ENCODE data around the gene STEAP3. TPM values are rescaled to one million over a fixed set of nuclear protein-coding genes. Genes with fewer than 3 reads are reported as not detected.

Gene STEAP3
- total RNA-seq = 10 to 100 TPM; 26.6 to 52.2 TPM

- Histone ChIP-seq H3K9me3 (no peaks in the 10 kb centered on the region), H3K27ac (peak within 1 kb of the TSS; percentile 50), H3K36me3 (no peaks in the 10 kb centered on the region), H3K27me3 (no peaks in the 10 kb centered on the region), H3K4me3 (peak within 1 kb of the TSS; percentile 61), H3K4me1 (peaks cover 4% of the 10 kb centered on the region), H3K9ac (ENCODE audit: low read depth in 2 of 2, low read length in 2 of 2) (peak within 1 kb of the TSS; percentile 66 to 69)
- intact Hi-C loops (cut with DNase I) = no loop called here
- TF ChIP-seq CTCF (IDR thresholded peaks at IDR 0.05) = no peak
- peak; percentile 84 for DNase-seq
These were observed at the start of gene STEAP3 for GRCh38 chr2:119223521-119224390. STEAP3 (plus strand) TSS chr2:119223834; CDS start chr2:119231013, 7,179 bp downstream.

GRCh38 chr2:119174216-119174992 lies 49.2 kb upstream of the STEAP3 start:
- no peaks in the 10 kb centered on the region for H3K36me3 ChIP-seq
- intact Hi-C loops (cut with DNase I) = loop anchor here (2.0 kb wide), 1 partner anchor 294 kb away; no protein-coding TSS in a partner anchor
- H3K9me3 ChIP-seq = no peaks in the 10 kb centered on the region
- no peaks in the 10 kb centered on the region for H3K4me1 ChIP-seq
- H3K4me3 ChIP-seq = no peak overlapping the region
- H3K9ac ChIP-seq (ENCODE audit: low read depth in 2 of 2, low read length in 2 of 2) = no peak overlapping the region
- TF ChIP-seq CTCF (IDR thresholded peaks at IDR 0.05) = peak; percentile 69
- no peaks in the 10 kb centered on the region for H3K27me3 ChIP-seq
- no peak overlapping the region for H3K27ac ChIP-seq
- DNase-seq = peak; percentile 51

- H3K27me3 ChIP-seq = no peaks in the 10 kb centered on the region
- no peak overlapping the region for H3K27ac ChIP-seq
- H3K9ac ChIP-seq (ENCODE audit: low read depth in 2 of 2, low read length in 2 of 2) = no peak overlapping the region
- intact Hi-C loops (cut with DNase I) = loop anchor here (2.0 to 5.0 kb wide), 2 partner anchors 163 to 294 kb away; no protein-coding TSS in a partner anchor
- H3K9me3 ChIP-seq = no peaks in the 10 kb centered on the region
- TF ChIP-seq CTCF (IDR thresholded peaks at IDR 0.05) = no peak
- no peaks in the 10 kb centered on the region for H3K36me3 ChIP-seq
- no peaks in the 10 kb centered on the region for H3K4me1 ChIP-seq
- DNase-seq = no peak
- H3K4me3 ChIP-seq = no peak overlapping the region
These were observed 48.7 kb upstream of the STEAP3 start for GRCh38 chr2:119174993-119175347.

GRCh38 chr2:119175517-119175916 lies 48.1 kb upstream of the STEAP3 start:
- Histone ChIP-seq H3K9me3 (no peaks in the 10 kb centered on the region), H3K27me3 (no peaks in the 10 kb centered on the region), H3K4me1 (no peaks in the 10 kb centered on the region), H3K27ac (no peak overlapping the region), H3K4me3 (no peak overlapping the region), H3K9ac (ENCODE audit: low read depth in 2 of 2, low read length in 2 of 2) (no peak overlapping the region), H3K36me3 (no peaks in the 10 kb centered on the region)
- DNase-seq = no peak
- TF ChIP-seq CTCF (IDR thresholded peaks at IDR 0.05) = no peak
- intact Hi-C loops (cut with DNase I) = loop anchor here (2.0 to 5.0 kb wide), 2 partner anchors 163 to 295 kb away; no protein-coding TSS in a partner anchor

- H3K27ac ChIP-seq = no peak overlapping the region
- intact Hi-C loops (cut with DNase I) = loop anchor here (5.0 kb wide), 1 partner anchor 165 kb away; no protein-coding TSS in a partner anchor
- H3K9me3 ChIP-seq = no peaks in the 10 kb centered on the region
- H3K4me1 ChIP-seq = no peaks in the 10 kb centered on the region
- no peak for TF ChIP-seq CTCF (IDR thresholded peaks at IDR 0.05)
- H3K9ac ChIP-seq (ENCODE audit: low read depth in 2 of 2, low read length in 2 of 2) = no peak overlapping the region
- H3K36me3 ChIP-seq = no peaks in the 10 kb centered on the region
- H3K27me3 ChIP-seq = no peaks in the 10 kb centered on the region
- no peak for DNase-seq
- no peak overlapping the region for H3K4me3 ChIP-seq
These were observed 46.3 kb upstream of the STEAP3 start for GRCh38 chr2:119177171-119177837.
